Urothelium cell line (cell line): ENCODE data around the gene CELSR1.
"Not testable (repeated sequence)": the region's sequence is repeated elsewhere in the genome, so short reads cannot be mapped to it uniquely, and the experiment has no call there.

ENCODE experiments used
- DNase-seq: peaks from one replicate; pipeline ENCODE4 v3.0.0; 2011; ENCODE audit warnings: low spot score, mixed read lengths
- FAIRE-seq: peaks from 2 replicates; lab custom pipeline; 2011; peaks lifted over from hg19 to GRCh38; lab: Jason Lieb, UNC

CELSR1 gene

DNA sequence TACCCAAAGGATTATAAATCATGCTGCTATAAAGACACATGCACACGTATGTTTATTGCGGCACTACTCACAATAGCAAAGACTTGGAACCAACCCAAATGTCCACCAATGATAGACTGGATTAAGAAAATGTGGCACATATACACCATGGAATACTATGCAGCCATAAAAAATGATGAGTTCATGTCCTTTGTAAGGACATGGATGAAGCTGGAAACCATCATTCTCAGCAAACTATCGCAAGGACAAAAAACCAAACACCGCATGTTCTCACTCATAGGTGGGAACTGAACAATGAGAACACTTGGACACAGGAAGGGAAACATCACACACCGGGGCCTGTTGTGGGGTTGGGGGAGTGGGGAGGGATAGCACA, 21.3 kb downstream of the CELSR1 start:
- not testable (repeated sequence) for FAIRE-seq, DNase-seq

DNA sequence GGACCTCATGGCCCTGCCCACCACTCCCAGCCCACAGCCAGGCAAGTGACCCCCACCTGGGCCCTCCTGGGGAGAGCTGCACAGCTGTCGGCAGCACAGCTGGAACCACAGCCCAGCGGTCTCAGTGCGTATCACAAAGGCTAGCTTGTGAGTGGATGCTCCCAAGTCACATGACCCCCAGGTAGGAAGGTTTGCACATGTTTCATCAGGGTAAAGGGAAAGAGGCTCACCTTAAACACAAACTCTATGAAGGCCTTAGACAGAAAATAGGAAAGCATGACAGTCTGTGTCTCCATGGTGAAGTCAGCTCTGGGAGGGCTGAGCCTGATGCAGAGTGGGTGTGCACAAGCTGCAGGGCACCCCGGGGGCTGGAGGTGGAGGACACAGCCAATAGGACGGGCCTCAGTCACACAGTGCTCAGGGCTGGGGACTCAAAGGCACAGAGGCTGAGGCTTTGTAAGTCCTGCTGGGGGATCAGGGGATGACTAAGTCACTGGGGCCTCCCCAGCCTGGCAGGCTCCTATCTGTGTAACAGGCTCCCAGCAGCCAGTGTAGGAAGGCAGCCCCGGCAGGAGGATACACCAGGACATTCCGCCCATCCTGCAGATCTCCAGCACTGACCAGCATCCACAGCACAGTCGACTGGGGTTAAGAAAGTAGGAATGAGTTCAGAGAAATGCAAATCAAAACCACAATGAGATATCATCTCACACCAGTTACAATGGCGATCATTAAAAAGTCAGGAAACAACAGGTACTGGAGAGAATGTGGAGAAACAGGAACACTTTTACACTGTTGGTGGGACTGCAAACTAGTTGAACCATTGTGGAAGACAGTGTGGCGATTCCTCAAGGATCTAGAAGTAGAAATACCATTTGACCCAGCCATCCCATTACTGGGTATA, 22.0 kb downstream of the CELSR1 start:
- DNase-seq = no peak
- FAIRE-seq = peak; percentile 42

DNA sequence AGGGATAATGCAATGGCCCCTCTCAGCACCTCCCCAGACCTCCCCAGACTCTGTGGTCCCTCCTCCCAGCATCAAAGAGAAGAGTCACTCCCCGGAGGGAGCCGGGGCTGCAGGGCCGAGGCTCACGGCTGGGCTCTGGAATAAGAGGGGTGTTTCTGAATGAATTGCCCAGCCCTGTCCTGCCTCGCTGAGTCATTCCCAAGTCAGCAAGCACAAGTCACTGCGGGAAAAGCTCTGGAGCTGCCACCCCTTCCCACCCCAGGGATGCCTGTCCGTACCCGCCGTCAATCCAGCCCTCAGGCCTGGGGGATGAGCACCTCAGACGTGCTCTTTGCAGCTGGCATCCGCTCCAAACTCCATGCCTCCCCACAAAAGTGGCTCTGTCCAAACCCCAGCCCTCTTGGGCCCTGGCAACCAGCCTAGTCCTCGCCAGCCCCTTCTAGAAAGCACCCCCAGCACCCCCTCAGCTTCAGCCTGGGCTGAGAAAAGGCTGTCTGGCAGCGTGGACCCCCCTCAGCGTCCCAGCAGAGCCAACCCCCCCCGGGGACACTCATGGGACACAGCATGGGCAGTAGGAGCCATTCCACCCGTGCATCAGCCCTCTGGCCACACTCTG, 22.7 kb downstream of the CELSR1 start:
- peak; percentile 56 for FAIRE-seq
- peak; percentile 83 for DNase-seq

DNA sequence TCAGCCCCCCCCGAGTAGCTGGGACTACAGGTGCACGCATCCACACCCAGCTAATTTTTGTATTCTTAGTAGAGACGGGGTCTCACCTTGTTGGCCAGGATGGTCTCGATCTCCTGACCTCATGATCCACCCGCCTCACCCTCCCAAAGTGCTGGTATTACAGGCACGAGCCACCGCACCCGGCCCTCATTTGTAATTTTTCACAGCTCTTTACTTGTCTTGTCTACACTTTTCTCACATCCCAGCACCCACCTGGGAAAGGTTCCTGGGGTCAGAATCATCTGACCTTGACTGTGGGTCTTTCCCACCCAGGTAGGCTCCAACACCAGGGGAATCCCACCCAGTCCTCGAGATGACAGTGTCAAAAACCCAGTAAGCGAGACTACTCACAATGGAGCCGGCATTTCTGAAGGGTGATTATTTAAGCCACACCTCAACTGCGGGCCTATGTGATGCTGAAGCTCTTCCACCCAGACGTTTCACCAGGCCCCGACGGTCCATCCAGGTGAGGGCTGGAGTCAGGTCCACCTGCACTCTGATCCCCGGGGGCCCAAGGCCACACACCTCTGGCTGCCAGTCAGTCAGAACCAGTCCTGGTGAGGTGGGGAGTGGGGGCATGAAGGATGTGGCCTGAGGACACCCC, 23.4 kb downstream of the CELSR1 start:
- DNase-seq (no peak), FAIRE-seq (peak; percentile 79)

DNA sequence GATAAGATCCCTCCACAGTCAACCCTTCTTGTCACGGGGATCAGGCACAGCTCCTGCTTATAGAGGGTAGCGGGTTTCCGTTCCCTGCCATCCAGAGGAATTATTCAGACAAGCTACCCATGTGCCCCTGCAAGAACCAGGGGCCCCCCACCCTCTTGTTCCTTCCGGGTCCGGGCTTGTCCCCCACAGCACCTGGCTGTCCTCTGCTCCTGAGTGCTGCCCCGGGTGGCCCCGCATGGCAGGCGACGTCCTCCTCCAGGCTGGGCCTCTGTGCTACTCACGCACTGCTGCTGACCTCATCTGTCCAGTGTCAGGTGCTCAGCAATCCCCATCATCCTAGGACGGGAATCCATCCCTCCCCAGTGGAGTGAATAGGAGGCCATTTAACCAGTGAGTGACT, 24.7 kb downstream of the CELSR1 start:
- FAIRE-seq = peak; percentile 27
- no peak for DNase-seq

DNA sequence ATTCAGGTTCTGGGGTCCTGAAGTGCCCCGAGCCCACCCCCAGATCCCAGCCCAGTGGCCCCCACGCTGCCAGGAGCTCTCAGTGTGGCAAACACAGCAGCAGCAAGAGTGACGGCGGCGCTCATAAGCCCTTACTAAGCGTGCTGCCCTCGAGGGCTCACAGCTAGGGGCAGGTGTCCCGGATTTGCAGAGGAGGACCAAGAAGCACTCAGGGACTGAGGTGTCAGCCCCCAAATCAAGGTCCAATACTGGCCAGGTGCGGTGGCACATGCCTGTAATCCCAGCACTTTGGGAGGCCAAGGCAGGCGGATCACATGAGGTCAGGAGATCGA, 25.4 kb downstream of the CELSR1 start:
- DNase-seq (no peak), FAIRE-seq (no peak)

DNA sequence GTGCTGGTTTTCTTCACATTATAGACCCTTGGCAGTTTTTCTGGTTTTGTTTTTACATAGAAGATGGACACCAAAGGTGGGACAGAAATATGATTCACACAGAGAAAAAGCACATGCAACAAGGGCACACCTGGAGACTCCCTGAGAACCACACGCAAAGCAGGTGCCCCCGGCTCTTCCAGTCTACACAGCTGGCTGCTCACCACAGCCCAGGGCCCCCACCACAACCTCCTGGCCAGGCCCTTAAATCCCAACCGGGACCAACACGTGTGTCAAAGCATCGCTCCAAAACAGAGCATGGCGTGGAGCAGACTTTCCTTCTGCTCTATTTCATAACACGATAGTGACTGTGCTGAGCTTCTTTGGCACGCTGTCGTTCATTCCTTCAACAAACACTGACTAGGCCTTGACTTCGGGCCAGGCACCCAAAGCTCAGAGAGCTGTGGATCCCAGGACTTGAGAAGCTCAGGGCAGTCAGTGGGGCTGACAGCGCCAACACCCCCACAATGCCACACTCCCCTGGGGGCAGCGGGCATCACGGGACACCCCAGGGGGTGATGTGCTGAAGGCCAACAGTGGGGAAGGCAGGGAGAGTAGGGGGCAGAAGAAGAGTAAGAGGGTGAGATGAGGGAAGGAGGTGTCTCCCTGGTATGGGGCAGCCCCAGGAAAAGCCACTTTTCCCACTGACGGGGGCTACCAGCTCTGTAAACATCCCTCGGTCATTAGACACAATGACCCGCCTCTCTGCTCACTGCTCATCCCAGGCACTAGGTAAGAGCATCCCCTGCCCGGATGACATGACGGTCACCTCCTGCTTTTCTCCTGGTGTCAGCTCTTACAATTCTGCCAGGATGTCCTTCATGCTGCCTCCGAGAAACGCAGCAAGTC, 26.0 kb downstream of the CELSR1 start:
- FAIRE-seq (peak; percentile 40), DNase-seq (no peak)

DNA sequence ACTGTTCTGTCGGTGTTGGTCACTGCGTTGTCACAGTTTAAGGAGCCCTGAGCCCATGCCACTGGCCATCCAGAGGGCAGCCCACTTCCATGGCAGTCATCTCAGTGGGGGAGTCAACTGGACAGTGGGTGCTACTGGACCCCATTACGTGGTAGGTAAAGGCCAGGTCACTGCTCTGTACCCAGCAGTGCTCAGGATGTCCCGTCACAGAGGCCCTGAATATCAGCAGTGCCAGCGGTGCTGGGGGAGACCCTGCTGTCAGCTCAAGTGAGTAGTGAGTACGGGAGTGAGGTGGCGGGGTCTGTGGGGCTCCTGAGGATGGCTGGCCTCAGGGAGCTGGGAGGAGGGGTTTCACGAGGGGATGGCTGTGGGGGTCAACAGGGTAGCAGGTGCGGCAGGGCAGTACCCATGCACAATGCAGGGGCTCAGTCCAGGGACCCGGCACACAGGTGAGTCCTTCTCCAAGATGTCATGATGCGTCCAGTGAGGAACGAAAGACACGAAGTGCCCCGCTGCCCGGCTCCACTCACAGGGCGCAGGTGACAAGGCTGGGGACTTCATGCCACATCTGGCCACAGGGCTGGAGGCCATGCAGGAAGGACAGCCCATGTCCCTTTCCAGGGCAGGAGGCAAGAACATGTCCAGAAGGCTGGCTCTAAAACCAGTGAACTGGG, 27.9 kb downstream of the CELSR1 start:
- FAIRE-seq (no peak), DNase-seq (no peak)

DNA sequence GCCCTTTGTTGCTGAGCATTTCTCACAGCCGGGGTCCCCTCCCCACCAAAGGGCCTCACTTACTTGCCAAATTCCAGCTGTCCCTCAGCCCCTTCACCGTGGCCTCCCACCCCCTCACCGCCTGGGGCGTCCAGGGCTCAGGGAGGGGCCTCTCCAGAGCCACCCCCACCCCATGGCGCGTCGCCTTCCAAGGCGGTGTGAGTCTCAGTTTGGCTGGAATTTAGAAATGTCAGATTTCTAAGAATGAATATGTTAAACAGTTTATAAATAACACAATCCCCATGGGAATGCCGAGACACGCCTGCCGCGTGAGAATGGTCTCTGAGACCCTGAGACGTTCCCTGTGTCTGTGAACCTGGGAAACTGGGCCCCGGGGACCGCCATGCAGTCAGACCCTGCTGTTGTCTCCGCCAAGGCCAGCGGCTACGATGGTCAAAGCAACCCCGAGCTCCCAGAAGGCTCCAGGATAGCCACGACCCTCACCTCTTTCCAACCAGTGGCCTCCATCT, 28.9 kb downstream of the CELSR1 start:
- no peak for FAIRE-seq
- DNase-seq = no peak

DNA sequence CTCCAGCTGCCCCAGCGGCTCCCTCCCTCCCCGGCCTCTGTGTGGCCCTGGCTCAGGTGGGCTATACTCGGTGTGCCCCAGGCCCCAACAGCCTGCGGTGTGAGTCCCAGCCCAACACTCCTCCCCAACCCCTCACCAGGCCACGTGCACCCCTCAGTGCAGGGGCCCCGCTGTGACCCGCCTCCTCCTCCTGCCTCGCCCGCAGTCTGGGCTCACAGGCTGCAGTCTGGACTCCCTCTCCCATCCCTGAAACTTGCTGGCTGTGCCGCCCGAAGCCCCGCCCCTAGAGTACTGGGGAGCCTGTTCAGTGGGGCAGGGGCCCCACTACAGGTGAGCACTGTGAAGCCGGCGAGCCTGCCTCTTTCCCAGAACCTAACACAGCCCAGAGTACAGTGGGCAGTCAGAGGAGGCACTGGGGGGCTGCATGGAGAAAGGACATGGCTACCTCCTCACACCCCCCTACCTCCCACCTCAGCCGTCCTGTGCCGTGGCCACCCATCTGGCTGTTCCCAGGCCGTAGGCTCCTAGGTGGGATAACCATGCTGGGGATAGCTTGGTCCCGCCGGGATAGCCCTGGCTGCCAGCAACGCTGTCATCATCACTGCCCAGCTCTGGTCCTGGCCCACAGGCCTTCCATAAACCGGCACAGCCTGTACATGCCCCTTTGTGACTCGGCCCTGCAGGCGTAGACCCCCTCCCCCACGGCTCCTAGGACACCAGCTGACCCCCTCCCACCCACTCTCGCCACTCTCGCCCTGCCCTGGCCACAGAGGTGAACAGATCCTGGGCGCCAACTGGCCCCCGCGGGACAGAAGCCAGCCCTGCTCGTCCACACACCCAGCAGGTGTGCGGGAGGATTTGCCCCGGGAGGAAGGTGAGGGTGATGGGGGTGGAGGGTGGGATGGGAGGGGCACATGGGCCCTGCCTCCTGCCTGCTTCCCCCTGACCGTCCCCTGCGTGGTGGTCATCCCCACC, 29.7 kb downstream of the CELSR1 start:
- DNase-seq (no peak), FAIRE-seq (no peak)

DNA sequence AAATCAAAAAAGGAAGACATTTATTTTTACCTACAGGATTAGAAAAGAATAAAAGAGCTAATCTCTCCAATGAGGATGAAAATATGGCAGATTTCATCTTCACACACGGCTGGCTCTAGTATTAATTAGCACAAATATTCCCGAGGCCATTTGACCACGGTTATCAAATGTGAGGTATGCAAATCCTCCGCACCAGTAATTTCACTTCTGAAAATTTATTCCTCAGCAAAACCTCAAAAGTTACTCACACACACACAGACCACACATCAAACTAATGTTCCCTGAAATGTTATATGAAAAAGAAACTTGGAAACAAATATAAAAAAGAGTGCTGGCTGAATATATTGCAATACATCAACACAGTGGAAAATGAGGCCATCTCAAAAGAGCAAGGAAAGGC, 32.8 kb downstream of the CELSR1 start:
- no peak for FAIRE-seq

DNA sequence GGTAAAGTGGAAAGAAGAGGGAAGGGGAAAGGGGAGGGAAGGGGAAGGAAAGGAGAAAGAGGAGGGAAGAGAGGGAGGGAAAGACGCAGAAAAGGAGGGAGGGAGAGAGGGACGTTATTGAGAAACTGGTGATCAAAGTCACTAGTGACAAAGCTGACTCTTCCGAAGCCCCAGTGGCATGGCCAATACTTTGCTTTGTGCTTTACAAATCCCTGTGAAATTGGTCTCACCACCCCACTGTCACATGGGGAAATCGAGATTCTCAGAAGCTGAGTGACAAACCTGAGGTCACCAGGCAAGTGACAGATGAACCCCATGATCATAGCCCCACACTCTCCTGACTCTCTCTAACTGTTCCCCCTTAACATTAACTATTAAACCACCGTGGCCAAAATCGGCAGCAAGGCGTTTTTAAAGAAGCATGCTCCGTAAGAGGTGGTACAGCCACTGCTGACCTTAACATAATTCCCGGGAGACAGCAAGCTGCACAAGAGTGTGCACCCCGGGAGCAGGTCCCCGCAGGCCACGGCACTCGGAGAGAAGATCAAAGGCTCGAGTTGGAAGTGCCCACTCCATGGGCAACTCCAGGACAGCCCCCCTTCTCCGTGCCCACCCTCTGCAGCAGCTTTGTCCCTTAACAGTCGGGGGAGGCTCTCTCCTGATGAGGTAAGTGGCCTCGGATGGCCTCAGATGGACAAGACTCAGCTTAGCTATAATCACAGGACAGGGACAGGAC, 34.8 kb downstream of the CELSR1 start:
- FAIRE-seq (no peak), DNase-seq (no peak)

More for the DNA sequence above, 32.8 kb downstream of the CELSR1 start:
- DNase-seq = no peak

DNA sequence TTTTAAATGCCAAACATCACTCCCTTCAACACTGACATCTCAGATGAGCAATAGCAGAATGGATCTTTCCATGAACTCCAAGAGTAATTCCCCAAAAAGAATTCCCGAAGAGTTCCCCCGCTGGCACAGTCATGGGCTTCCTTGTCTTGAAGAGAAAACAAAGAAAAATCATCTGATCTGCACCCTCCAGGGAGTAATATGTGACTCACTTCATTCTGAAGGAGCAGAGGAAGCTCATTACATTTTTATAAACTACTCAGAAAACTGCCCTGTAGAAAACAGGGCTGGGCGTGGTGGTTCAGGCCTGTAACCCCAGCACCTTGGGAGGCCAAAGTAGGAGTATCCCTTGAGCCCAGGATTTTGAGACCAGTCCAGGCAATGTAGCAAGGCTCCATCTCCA, 35.7 kb downstream of the CELSR1 start:
- DNase-seq (peak; percentile 55), FAIRE-seq (no peak)

DNA sequence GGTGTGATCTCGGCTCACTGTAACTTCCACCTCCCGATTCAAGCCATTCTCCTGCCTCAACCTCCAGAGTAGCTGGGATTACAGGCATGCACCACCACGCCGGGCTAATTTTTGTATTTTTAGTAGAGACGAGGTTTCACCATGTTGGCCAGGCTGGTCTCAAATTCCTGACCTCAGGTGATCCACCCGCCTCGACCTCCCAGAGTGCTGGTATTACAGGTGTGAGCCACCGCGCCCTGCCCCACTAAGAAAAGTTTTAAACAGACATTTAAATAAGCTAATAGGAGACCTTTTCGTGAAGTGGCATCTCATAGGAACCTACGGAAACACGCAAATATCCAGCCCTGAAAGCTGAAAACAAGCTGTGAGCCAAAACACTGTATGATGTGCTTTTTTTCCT, 36.2 kb downstream of the CELSR1 start:
- not testable (repeated sequence) for FAIRE-seq

DNA sequence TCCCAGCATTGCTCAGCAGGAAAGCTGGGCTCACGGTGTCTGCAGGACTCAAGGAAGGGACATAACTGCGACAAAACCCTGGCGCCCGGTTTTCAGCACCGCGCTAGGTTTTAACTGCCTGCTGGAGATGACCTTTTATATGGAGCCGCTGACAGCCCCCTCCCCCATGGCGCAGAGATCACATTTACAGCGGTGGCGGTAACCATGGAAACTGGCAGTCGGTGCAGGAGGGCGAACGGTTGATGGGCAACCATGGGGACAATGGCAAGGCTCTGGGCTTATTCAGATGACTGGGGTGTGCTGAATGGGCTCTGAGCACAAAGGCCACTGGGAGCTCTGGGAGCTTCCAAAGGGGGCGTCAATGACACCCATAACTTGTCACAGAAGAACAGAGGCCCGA, 37.2 kb downstream of the CELSR1 start:
- no peak for FAIRE-seq
- no peak for DNase-seq

More for the DNA sequence above, 36.2 kb downstream of the CELSR1 start:
- not testable (repeated sequence) for DNase-seq

DNA sequence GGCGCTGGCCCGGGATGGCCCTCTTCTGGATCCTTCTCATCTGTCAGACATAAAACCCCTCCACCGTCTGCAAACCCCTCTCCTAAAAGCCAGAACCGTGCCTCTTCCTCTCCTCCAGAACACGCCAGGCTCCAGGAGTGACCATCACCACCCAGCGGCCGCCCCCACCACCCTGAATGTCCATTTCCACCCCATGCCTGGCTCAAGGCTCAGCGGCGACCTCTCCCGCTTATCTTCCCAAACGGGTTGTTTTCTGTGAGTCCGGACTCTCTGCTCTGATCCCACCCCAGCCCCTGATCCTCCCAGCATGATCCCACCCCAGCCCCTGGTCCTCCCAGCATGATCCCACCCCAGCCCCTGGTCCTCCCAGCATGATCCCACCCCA, 37.6 kb downstream of the CELSR1 start:
- FAIRE-seq (no peak), DNase-seq (no peak)

DNA sequence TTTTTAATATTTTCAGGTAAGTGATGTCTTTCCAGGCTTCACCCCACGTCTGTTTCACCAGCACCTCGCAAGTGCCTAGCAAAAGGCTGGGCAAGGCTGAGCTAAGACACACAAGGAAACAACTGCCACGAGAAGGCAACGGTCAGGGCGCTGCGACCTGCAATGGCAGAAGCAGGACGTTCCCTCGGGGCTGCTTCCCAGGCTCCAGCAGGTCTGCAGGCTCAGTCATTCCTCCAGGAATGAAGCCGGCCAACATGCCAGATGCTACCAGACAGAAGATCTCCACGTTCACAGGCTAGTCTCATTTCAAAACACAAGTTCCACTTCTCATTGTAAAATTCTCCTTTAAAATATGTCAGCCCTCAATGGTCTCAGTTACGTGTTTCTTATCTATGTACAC, 45.5 kb downstream of the CELSR1 start:
- no peak for DNase-seq
- FAIRE-seq = no peak

DNA sequence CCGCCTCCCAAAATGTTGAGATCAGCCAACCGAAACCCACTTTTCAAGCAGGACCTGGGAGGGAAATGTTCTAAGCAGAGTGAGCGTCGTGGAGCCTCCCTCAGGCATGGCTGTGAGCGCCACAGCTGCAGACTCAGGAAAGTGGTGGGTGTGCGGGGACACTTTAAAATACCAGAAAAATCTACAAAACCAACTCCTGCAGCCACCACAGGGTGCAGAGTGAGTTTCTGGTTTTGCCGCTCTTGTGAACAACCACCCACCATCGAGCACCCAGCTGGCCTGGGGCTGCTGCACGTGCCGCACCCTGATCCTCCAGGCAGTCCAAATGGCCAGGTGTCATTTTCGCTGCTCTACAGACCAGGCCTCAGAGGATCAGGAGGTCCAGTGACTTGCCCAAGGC, 46.9 kb downstream of the CELSR1 start:
- no peak for FAIRE-seq
- no peak for DNase-seq
